OCI-LY3 (cell line): ENCODE measurements around the gene FNDC10.

Experiments used
- EZH2phosphoT487 ChIP-seq: fragments of 200-600 bp; shearing (Covaris generic); IDR thresholded peaks from 2 replicates; pipeline ENCODE4 v1.6.1; 2018; ENCODE audit warnings: antibody characterized with exemption, mixed run types, low read depth
- TF ChIP-seq, protein P1 (sequence below): fragments of 200-600, 300-600 bp; sonication (generic); IDR thresholded peaks from 2 replicates; pipeline ENCODE4 v1.5.1; 2014; ENCODE audit warnings: antibody characterized with exemption, low read length, low read depth

DNA sequence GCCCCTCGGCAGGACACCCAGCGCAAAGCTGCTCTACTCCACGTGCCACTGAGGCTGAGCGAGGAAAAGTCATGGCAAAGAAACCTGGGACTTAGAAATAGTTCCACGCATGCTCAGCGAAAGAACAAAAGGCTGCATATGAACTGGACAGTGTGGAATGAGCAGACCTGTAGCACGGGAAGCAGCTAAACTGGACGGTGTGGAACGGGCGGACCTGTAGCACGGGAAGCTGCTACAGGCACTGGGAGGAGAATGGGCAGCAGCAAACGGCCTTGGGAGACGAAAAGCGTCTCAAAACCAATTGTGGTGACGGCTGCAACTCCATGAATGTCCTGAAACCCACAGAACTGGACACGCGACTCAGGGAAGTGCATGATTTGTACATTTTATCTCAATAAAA, 40.9 kb downstream of the FNDC10 start:
- TF ChIP-seq, protein P1, sequence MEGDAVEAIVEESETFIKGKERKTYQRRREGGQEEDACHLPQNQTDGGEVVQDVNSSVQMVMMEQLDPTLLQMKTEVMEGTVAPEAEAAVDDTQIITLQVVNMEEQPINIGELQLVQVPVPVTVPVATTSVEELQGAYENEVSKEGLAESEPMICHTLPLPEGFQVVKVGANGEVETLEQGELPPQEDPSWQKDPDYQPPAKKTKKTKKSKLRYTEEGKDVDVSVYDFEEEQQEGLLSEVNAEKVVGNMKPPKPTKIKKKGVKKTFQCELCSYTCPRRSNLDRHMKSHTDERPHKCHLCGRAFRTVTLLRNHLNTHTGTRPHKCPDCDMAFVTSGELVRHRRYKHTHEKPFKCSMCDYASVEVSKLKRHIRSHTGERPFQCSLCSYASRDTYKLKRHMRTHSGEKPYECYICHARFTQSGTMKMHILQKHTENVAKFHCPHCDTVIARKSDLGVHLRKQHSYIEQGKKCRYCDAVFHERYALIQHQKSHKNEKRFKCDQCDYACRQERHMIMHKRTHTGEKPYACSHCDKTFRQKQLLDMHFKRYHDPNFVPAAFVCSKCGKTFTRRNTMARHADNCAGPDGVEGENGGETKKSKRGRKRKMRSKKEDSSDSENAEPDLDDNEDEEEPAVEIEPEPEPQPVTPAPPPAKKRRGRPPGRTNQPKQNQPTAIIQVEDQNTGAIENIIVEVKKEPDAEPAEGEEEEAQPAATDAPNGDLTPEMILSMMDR = no peak
- TF ChIP-seq EZH2phosphoT487 = no peak
